Neural progenitor cell (in vitro differentiated cells): ENCODE data around the gene EPN2. TPM values are rescaled to one million over a fixed set of nuclear protein-coding genes. Genes with fewer than 3 reads are reported as not detected.

Source experiments
- DNase-seq: peaks from one replicate; pipeline ENCODE4 v3.0.0-alpha.2; 2016; ENCODE audit warnings: low spot score
- H2AFZ ChIP-seq: fragments of 200-600 bp; sonication (generic); replicated peaks from 2 replicates; pipeline ENCODE4 v1.6.1; 2016; ENCODE audit warnings: antibody characterized with exemption
- H3F3A ChIP-seq: fragments of 200-600 bp; sonication (generic); 2 replicates; pipeline ENCODE4 v1.6.1; 2016; ENCODE audit warnings: antibody characterized with exemption, low read depth
- H3K27ac ChIP-seq: fragments of 200-600 bp; sonication (generic); 2 replicates; pipeline ENCODE4 v1.5.1; 2016; ENCODE audit warnings: mild to moderate bottlenecking
- H3K27me3 ChIP-seq: fragments of 200-600 bp; sonication (generic); 2 replicates; pipeline ENCODE4 v1.6.1; 2016; ENCODE audit warnings: mild to moderate bottlenecking, moderate library complexity
- H3K36me3 ChIP-seq: fragments of 200-600 bp; sonication (generic); 2 replicates; pipeline ENCODE4 v1.5.1; 2016
- H3K4me1 ChIP-seq: fragments of 200-600 bp; sonication (generic); 2 replicates; pipeline ENCODE4 v1.6.1; 2016; ENCODE audit warnings: mixed run types
- H3K4me2 ChIP-seq: fragments of 200-600 bp; sonication (generic); 2 replicates; pipeline ENCODE4 v1.6.1; 2016
- H3K4me3 ChIP-seq: fragments of 200-600 bp; sonication (generic); 2 replicates; pipeline ENCODE4 v1.5.1; 2016
- H3K79me2 ChIP-seq: fragments of 200-600 bp; sonication (generic); 2 replicates; pipeline ENCODE4 v1.6.1; 2016; ENCODE audit warnings: low read depth
- H3K9ac ChIP-seq: fragments of 200-600 bp; sonication (generic); 2 replicates; pipeline ENCODE4 v1.6.1; 2016
- H3K9me3 ChIP-seq: fragments of 200-600 bp; sonication (generic); 2 replicates; pipeline ENCODE4 v1.5.1; 2016; ENCODE audit warnings: low read depth
- H4K20me1 ChIP-seq: fragments of 200-600 bp; sonication (generic); 2 replicates; pipeline ENCODE4 v1.6.1; 2016; ENCODE audit warnings: low read depth
- H3K27ac Mint-ChIP-seq: 3 replicates; pipeline ENCODE4 v1.8.0; 2021; ENCODE audit warnings: mixed read lengths
- H3K27me3 Mint-ChIP-seq: 2 replicates; pipeline ENCODE4 v1.8.0; 2022; ENCODE audit warnings: low read depth, mild to moderate bottlenecking, inconsistent platforms, moderate library complexity, mixed read lengths; ENCODE audit not compliant: insufficient read depth
- H3K36me3 Mint-ChIP-seq: 3 replicates; pipeline ENCODE4 v1.8.0; 2021; ENCODE audit warnings: mixed read lengths
- H3K4me1 Mint-ChIP-seq: 3 replicates; pipeline ENCODE4 v1.8.0; 2021; ENCODE audit warnings: mixed read lengths
- H3K4me3 Mint-ChIP-seq: 3 replicates; pipeline ENCODE4 v1.8.0; 2021; ENCODE audit warnings: mild to moderate bottlenecking, moderate library complexity, mixed read lengths
- H3K9me3 Mint-ChIP-seq: 3 replicates; pipeline ENCODE4 v1.8.0; 2020; ENCODE audit warnings: mixed read lengths
- EZH2 ChIP-seq: fragments of 200-600 bp; sonication (generic); IDR thresholded peaks from 2 replicates; pipeline ENCODE4 v1.6.1; 2017; ENCODE audit warnings: antibody characterized with exemption, mild to moderate bottlenecking, moderate library complexity
- EZH2phosphoT487 ChIP-seq: fragments of 200-600 bp; sonication (generic); IDR thresholded peaks from 2 replicates; pipeline ENCODE4 v1.6.1; 2017; ENCODE audit warnings: antibody characterized with exemption
- total RNA-seq: library from RNA; depleted of rRNA; stranded (reverse); fragments of >200 nt; gene quantifications from 2 replicates; pipeline ENCODE4 v1.2.3, GENCODE V29; 2015; ENCODE audit warnings: low replicate concordance
- TF ChIP-seq, protein P1 (sequence below): fragments of 200-600 bp; sonication (generic); IDR thresholded peaks from 2 replicates; pipeline ENCODE4 v1.5.1; 2017; ENCODE audit warnings: antibody characterized with exemption, mild to moderate bottlenecking

Gene EPN2
- total RNA-seq, 1 donor from 2014 or later = 30.5 TPM

DNA sequence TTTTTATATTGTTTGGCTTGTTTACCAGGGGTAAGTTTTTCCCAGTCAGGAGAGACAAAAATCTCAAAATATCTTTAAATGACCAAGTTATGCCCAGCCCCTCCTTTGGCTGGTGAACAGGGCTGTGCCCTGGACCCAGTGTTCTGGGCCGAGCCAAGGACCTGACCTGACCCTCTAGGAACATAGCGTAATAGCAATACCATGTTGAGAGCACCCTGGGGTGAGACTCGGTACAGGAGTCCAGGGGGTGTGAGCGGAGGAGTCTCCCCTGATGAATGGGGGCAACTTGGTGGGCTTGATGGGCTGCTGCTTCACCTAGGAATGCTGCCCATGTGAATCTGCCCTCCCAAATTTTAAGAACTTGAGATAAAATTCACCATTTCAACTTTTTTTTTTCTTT, 77.9 kb downstream of the EPN2 start:
- H3K36me3 Mint-ChIP-seq = peaks cover 24% of the 10 kb centered on the region
- Histone ChIP-seq H3K27ac (no peak overlapping the region), H2AFZ (no peak overlapping the region)

DNA sequence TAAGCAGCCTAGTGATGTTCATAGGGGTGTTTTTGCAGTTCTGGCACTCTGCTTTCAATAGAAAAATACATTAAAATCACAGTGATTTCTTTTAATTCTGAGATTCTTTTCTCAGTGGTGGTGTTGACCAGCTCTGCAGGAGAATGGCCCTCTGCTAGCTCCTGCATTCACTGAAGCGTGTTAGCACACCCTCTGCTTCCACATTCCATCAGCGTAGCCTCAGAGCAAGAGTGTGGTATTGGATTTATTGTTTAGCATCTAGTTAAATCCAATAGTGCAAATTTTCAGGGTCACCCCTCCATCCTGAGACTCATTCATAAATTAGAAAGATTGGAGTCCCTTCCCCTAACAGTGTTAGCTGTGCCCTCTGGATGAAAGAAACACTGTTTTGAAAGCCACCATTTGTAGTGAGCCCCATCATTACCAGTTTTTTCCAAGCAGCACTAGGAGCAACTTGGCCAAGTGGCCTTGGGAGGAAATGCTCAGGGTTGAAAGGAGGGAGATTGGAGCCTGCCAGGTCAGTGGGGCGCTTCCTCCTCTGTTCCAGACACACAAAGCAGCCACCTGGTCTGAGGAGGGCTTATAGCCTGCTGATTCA, 79.7 kb downstream of the EPN2 start:
- peaks cover 3% of the 10 kb centered on the region for H3K27me3 Mint-ChIP-seq
- Histone ChIP-seq H3K36me3 (no peaks in the 10 kb centered on the region), H3K9ac (no peak overlapping the region), H4K20me1 (peaks cover 19% of the 10 kb centered on the region), H3K27me3 (no peaks in the 10 kb centered on the region), H3K4me1 (peaks cover 10% of the 10 kb centered on the region), H2AFZ (no peak overlapping the region), H3K79me2 (no peaks in the 10 kb centered on the region), H3K4me3 (no peak overlapping the region), H3K9me3 (no peaks in the 10 kb centered on the region), H3K4me2 (peak overlapping the region; percentile 0), H3F3A (peaks cover 11% of the 10 kb centered on the region), H3K27ac (no peak overlapping the region)
- peaks cover 22% of the 10 kb centered on the region for H3K36me3 Mint-ChIP-seq
- peak overlapping the region; percentile 99 for H3K27ac Mint-ChIP-seq
- TF ChIP-seq EZH2phosphoT487 = no peak
- TF ChIP-seq EZH2 = no peak
- TF ChIP-seq, protein P1, sequence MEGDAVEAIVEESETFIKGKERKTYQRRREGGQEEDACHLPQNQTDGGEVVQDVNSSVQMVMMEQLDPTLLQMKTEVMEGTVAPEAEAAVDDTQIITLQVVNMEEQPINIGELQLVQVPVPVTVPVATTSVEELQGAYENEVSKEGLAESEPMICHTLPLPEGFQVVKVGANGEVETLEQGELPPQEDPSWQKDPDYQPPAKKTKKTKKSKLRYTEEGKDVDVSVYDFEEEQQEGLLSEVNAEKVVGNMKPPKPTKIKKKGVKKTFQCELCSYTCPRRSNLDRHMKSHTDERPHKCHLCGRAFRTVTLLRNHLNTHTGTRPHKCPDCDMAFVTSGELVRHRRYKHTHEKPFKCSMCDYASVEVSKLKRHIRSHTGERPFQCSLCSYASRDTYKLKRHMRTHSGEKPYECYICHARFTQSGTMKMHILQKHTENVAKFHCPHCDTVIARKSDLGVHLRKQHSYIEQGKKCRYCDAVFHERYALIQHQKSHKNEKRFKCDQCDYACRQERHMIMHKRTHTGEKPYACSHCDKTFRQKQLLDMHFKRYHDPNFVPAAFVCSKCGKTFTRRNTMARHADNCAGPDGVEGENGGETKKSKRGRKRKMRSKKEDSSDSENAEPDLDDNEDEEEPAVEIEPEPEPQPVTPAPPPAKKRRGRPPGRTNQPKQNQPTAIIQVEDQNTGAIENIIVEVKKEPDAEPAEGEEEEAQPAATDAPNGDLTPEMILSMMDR = no peak
- peak overlapping the region; percentile 81 for H3K4me3 Mint-ChIP-seq
- peaks cover 57% of the 10 kb centered on the region for H3K4me1 Mint-ChIP-seq
- no peak for DNase-seq
- no peaks in the 10 kb centered on the region for H3K9me3 Mint-ChIP-seq

More for the DNA sequence above, 77.9 kb downstream of the EPN2 start:
- H3K4me3 Mint-ChIP-seq = no peak overlapping the region
- Histone ChIP-seq H3K27me3 (no peaks in the 10 kb centered on the region), H3K79me2 (no peaks in the 10 kb centered on the region), H3K9me3 (no peaks in the 10 kb centered on the region), H3K4me3 (no peak overlapping the region), H3K36me3 (no peaks in the 10 kb centered on the region), H3K4me1 (peaks cover 10% of the 10 kb centered on the region), H3K4me2 (no peak overlapping the region), H3K9ac (no peak overlapping the region), H3F3A (peaks cover 11% of the 10 kb centered on the region), H4K20me1 (peaks cover 21% of the 10 kb centered on the region)
- no peak for DNase-seq
- TF ChIP-seq EZH2 (no peak), EZH2phosphoT487 (no peak)
- TF ChIP-seq, protein P1 = no peak
- peaks cover 3% of the 10 kb centered on the region for H3K27me3 Mint-ChIP-seq
- H3K27ac Mint-ChIP-seq = peak overlapping the region; percentile 36
- peaks cover 49% of the 10 kb centered on the region for H3K4me1 Mint-ChIP-seq
- H3K9me3 Mint-ChIP-seq = no peaks in the 10 kb centered on the region

DNA sequence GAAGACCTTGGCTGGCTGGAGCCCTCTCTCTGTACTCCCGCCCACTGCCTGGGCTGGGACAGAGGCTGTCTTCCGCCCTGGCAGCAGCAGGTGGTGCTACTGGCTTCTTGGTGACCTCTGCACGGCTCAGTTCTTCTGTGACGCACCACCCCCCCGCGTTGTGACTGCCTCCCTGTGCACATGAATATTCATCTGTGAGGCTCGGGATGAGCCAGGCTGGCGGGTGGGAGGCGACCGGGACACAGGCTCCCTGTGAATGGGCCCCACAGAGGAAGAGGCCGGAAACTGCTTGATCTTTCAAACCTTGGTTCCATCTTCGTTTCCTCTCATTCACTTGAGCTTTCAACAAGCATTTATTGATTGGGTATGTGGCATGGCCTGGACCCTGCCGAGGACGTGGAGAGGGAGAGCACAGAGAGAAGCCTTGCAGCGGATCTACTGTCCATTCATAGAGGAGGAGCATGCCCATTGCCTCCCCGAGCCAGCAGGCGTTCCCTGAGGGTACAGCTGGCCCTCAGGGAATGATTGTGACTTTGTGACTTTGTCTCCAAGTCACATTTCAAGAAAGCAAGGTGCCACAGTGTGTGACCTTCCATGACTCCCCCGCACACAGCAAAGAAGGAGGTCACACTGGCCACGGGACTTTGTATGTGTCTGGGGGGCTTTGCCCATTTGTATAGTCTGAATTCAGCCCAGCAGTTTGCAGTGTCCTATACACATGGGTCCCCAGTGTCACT, 80.4 kb downstream of the EPN2 start:
- peak overlapping the region; percentile 99 for H3K27ac Mint-ChIP-seq
- H3K4me3 ChIP-seq = no peak overlapping the region
- DNase-seq = peak; percentile 87
- H3K36me3 Mint-ChIP-seq = peaks cover 20% of the 10 kb centered on the region
- H3K4me3 Mint-ChIP-seq = peak overlapping the region; percentile 81
- no peaks in the 10 kb centered on the region for H3K9me3 ChIP-seq
- H3K4me1 ChIP-seq = peaks cover 10% of the 10 kb centered on the region
- H3K27ac ChIP-seq = no peak overlapping the region
- peaks cover 3% of the 10 kb centered on the region for H3K27me3 Mint-ChIP-seq
- H3K4me2 ChIP-seq = peak overlapping the region; percentile 0
- H3K27me3 ChIP-seq = no peaks in the 10 kb centered on the region
- no peaks in the 10 kb centered on the region for H3K36me3 ChIP-seq
- TF ChIP-seq, protein P1 = peak; percentile 46
- TF ChIP-seq EZH2 = no peak
- no peak overlapping the region for H2AFZ ChIP-seq
- H3K9ac ChIP-seq = no peak overlapping the region
- no peaks in the 10 kb centered on the region for H3K9me3 Mint-ChIP-seq
- peaks cover 11% of the 10 kb centered on the region for H3F3A ChIP-seq
- H3K4me1 Mint-ChIP-seq = peaks cover 57% of the 10 kb centered on the region
- peaks cover 19% of the 10 kb centered on the region for H4K20me1 ChIP-seq
- no peaks in the 10 kb centered on the region for H3K79me2 ChIP-seq
